Fibroblast of the aortic adventitia (primary cell): ENCODE measurements around the gene NADSYN1. TPM values are rescaled to one million over a fixed set of nuclear protein-coding genes. Genes with fewer than 3 reads are reported as not detected.

Source experiments
- DNase-seq: peaks from one replicate; pipeline ENCODE4 v3.0.0-alpha.2; 2010; ENCODE audit warnings: low read depth
- H3K4me3 ChIP-seq: 2 replicates; pipeline ENCODE4 v1.5.1; 2011; ENCODE audit warnings: low read depth, mild to moderate bottlenecking, control low read depth, low read length, moderate library complexity
- total RNA-seq: library from RNA; depleted of rRNA; stranded (reverse); fragments of >200 nt; gene quantifications from 2 replicates; pipeline ENCODE4 v1.2.3, GENCODE V29; 2012; ENCODE audit warnings: low replicate concordance
- TF ChIP-seq, protein P1 (sequence below): IDR thresholded peaks from 2 replicates; pipeline ENCODE4 v1.5.1; 2011; ENCODE audit warnings: mild to moderate bottlenecking, low read length, control low read depth, inconsistent platforms; ENCODE audit not compliant: insufficient read depth

NADSYN1 gene
- total RNA-seq, 1 donor, result 50.9 TPM

DNA sequence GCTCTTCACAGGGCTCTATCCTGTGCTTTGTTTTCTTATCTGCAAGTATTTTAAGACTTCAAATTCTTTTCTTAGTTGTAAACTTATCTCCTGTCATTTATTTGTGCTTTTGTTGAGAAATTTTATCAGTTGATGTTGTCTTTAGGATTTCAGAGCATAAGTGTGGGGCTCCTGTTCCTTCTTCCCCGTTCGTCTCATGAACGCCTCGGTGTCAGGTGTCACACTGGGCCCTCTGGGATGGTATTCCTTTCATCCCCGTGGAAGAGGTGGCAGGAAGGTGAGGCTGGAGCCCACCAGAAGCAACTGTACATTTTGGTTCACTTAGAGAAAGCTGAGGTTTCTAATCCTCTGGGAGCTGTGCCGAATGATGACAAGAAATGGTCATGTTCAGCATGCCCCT, 17.9 kb downstream of the NADSYN1 start:
- TF ChIP-seq, protein P1, sequence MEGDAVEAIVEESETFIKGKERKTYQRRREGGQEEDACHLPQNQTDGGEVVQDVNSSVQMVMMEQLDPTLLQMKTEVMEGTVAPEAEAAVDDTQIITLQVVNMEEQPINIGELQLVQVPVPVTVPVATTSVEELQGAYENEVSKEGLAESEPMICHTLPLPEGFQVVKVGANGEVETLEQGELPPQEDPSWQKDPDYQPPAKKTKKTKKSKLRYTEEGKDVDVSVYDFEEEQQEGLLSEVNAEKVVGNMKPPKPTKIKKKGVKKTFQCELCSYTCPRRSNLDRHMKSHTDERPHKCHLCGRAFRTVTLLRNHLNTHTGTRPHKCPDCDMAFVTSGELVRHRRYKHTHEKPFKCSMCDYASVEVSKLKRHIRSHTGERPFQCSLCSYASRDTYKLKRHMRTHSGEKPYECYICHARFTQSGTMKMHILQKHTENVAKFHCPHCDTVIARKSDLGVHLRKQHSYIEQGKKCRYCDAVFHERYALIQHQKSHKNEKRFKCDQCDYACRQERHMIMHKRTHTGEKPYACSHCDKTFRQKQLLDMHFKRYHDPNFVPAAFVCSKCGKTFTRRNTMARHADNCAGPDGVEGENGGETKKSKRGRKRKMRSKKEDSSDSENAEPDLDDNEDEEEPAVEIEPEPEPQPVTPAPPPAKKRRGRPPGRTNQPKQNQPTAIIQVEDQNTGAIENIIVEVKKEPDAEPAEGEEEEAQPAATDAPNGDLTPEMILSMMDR, result no peak
- no peak for DNase-seq
- H3K4me3 ChIP-seq, result no peak overlapping the region

DNA sequence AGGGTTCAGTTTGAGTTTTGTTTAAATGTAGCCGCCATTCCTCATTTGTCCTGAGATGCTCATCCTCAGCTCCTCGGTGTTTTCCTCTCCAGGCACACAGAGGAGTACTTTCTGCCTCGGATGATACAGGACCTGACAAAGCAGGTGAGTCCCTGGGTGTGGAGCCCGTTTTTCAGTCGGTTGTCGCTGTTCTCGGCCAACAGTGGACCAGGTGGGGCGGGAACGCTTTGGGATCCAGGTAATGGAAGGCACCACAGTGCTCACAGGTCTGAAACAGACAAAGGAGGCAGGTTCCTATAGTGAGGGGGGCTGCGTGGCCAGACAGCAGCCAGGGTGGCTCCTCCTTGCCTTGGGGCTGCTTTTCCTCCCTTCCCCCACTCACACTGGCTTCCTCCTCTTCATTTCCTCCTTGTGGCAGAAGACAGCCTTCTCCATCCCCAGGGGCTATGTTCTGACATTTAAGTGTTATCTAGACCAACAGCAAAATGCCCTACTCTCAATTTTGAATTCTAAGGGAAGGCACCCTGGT, 19.4 kb downstream of the NADSYN1 start:
- no peak for DNase-seq
- TF ChIP-seq, protein P1, result no peak
- no peak overlapping the region for H3K4me3 ChIP-seq

DNA sequence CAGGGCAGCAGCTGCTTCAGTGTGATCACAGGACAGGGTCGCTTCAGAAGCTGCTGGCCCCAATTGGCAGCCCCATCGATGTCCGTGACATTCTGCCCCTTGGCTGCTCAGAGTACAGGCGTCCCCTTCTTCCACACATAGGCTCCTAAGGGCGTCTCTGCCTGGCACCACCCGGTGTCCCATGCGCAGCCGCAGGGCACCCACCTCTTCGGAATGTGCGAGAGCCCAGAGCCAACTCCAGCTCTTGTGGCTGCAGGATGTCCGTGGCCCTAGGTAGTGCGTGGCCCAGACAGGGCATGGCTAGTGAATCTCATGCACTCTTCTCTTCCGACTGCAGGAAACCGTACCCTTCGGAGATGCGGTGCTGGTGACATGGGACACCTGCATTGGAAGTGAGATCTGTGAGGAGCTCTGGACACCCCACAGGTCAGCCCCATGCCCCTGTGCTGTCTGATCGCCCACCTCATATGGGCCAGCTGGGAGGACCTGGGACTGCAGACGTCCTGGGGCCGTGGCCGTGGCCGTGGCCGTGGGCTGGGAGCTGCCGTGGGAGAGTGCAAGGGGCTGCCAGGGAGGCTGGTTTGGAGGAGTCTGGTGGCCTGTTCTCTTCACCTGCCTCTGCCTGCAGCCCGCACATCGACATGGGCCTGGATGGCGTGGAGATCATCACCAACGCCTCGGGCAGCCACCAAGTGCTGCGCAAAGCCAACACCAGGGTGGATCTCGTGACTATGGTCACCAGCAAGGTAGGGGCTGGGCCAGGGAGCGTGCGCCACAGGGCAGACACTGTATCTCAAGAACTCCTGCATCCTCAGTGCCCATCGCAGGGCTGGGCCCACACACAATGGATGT, 20.2 kb downstream of the NADSYN1 start:
- no peak overlapping the region for H3K4me3 ChIP-seq
- TF ChIP-seq, protein P1, result no peak
- no peak for DNase-seq

DNA sequence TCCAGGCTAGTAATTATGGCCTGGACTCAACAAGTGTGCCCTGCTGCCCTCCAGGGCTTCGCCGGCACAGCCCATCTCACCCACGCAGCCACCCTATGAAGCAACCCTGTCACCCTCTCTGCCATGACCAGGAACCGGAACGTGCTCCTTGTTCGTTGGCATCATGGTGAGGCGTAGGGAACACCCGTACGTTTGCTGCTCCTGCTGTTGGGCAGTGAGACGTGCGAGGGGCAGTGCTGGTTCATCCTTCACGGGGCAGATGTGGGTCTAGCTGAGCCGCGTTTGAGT, 20.7 kb downstream of the NADSYN1 start:
- no peak overlapping the region for H3K4me3 ChIP-seq
- TF ChIP-seq, protein P1, result no peak
- no peak for DNase-seq

DNA sequence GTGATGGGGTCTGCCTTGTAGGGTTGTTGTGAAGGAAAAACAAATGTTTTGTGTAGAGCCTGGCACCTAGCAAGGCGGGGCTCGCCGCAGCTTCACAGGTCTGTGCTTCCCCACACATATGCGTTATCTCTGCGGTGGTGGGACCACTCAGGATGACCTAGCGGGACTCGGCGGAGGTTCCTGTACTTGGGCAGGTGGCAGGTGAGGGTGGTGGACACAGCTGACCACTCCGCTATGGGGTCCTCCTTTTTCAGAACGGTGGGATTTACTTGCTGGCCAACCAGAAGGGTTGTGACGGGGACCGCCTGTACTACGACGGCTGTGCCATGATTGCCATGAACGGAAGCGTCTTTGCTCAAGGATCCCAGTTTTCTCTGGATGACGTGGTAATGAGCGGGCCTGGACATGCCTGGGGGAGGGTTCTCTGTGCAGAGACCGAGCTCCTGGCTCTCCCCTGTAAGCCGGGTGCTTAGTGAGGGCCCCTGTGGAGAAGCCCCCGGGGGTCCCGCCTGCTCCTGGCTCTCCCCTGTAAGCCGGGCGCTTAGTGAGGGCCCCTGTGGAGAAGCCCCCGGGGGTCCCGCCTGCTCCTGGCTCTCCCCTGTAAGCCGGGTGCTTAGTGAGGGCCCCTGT, 21.3 kb downstream of the NADSYN1 start:
- no peak for DNase-seq
- TF ChIP-seq, protein P1, result no peak
- H3K4me3 ChIP-seq, result no peak overlapping the region

DNA sequence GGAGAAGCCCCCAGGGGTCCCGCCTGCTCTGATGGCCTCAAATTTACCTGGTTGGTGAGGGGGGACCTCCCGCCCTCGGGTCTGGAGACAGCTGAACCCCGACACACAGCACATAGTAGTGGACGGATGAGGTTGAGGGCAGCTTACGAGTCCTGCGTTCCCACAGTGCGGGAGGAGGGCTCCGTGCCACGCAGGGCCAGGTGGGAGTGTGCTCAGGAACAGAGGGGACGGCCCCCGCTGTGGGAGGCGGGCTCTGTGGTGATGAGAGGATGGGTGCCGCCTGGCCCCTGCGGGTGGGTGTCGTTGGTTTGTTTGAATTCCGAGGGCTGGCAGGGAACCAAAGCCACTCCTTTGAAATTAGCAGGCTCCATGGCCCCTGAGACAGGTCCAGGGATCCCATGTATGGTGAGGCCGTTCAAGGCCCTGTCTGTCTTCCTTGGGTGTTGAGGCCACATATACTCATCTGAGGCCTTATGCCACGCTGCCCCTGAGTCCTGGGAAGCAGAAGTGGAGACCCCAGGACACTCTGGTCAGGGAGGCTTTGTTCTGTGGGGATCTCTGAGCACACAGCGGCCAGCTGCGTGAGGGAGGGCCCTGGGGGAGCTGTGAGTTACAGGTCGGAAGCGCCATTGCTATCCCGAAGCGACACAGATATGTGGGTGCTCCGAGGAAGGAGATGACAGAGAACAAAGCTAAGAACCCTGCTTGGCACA, 21.9 kb downstream of the NADSYN1 start:
- no peak for DNase-seq
- TF ChIP-seq, protein P1, result no peak
- no peak overlapping the region for H3K4me3 ChIP-seq
